GM12892 (cell line): ENCODE results near the gene MRFAP1L1.

Experiments used
- POLR2A ChIP-seq: IDR thresholded peaks from 2 replicates; pipeline ENCODE4 v1.6.1; 2011; ENCODE audit warnings: low read depth, low read length, control low read depth
- POLR2AphosphoS5 ChIP-seq: IDR thresholded peaks from 2 replicates; pipeline ENCODE4 v1.6.1; 2011; ENCODE audit warnings: low read depth, low read length, control low read depth

- TF ChIP-seq POLR2AphosphoS5: no peak
- TF ChIP-seq POLR2A: no peak
Measured at GRCh38 chr4:6719611-6720179, 10.0 kb upstream of the MRFAP1L1 start.
